Effector memory CD4-positive, alpha-beta T cell (primary cell): ENCODE results near the gene WBP2.
A peak's percentile ranks its signal among the peaks of the same experiment; 100 is the strongest.

Source experiments
- DNase-seq, 3 donors: peaks; one replicate each; pipeline ENCODE4 v3.0.0-alpha.2; 2020
- H3K27ac ChIP-seq: 2 replicates; pipeline ENCODE4 v1.7.0; 2013; ENCODE audit warnings: mild to moderate bottlenecking, low read length, moderate library complexity; ENCODE audit not compliant: insufficient read depth, poor library complexity, severe bottlenecking
- H3K27me3 ChIP-seq: replicated peaks from 2 replicates; pipeline ENCODE4 v1.7.0; 2013; ENCODE audit warnings: mild to moderate bottlenecking, low read length; ENCODE audit not compliant: insufficient read depth, control insufficient read depth, poor library complexity, severe bottlenecking
- H3K36me3 ChIP-seq: 2 replicates; pipeline ENCODE4 v1.7.0; 2013; ENCODE audit warnings: mild to moderate bottlenecking, low read length, moderate library complexity; ENCODE audit not compliant: control insufficient read depth, insufficient read depth
- H3K4me1 ChIP-seq: 2 replicates; pipeline ENCODE4 v1.7.0; 2013; ENCODE audit warnings: low read length, mild to moderate bottlenecking; ENCODE audit not compliant: control insufficient read depth, insufficient read depth, poor library complexity, severe bottlenecking
- H3K4me3 ChIP-seq: 2 replicates; pipeline ENCODE4 v1.7.0; 2013; ENCODE audit warnings: low read length, low read depth, mild to moderate bottlenecking; ENCODE audit not compliant: insufficient read depth, poor library complexity, severe bottlenecking
- H3K9me3 ChIP-seq: 2 replicates; pipeline ENCODE4 v1.7.0; 2013; ENCODE audit warnings: mild to moderate bottlenecking, low read length, moderate library complexity; ENCODE audit not compliant: control insufficient read depth

The WBP2 gene

DNA sequence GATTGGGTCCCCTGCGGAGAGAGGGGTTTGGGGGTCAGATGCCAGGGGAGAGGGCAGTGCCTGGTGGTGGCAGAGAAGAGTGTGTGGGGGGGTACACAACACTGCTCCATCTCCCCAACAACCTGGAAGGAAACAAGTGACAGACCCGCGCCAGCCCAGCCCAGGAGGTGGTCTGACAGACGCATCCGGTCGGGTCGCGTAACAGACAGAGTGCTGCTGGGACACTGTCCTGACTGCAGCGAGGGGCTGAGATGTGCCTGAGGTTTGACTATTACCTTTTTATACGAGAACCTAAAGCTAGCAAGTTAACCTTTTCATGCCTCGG is 27.1 kb downstream of the WBP2 start:
- Histone ChIP-seq H3K9me3 (no peaks in the 10 kb centered on the region), H3K4me3 (no peak overlapping the region), H3K36me3 (peaks cover 49% of the 10 kb centered on the region), H3K27me3 (no peaks in the 10 kb centered on the region), H3K4me1 (peaks cover 20% of the 10 kb centered on the region), H3K27ac (peak overlapping the region; percentile 64)
- peak in 1 of 3 donors; percentile 27 for DNase-seq

- Histone ChIP-seq H3K9me3 (no peaks in the 10 kb centered on the region), H3K4me3 (no peak overlapping the region), H3K4me1 (peaks cover 16% of the 10 kb centered on the region), H3K36me3 (peaks cover 49% of the 10 kb centered on the region), H3K27ac (peak overlapping the region; percentile 64), H3K27me3 (no peaks in the 10 kb centered on the region)
- DNase-seq = peak; percentile 54 to 71 (median 61)
These were observed 27.6 kb downstream of the WBP2 start for GRCh38 chr17:75827308-75828075.

GRCh38 chr17:75826561-75827307 is 28.4 kb downstream of the WBP2 start:
- H3K27me3 ChIP-seq = no peaks in the 10 kb centered on the region
- peaks cover 16% of the 10 kb centered on the region for H3K4me1 ChIP-seq
- DNase-seq = no peak
- no peak overlapping the region for H3K4me3 ChIP-seq
- peak overlapping the region; percentile 64 for H3K27ac ChIP-seq
- peaks cover 52% of the 10 kb centered on the region for H3K36me3 ChIP-seq
- H3K9me3 ChIP-seq = no peaks in the 10 kb centered on the region

DNA sequence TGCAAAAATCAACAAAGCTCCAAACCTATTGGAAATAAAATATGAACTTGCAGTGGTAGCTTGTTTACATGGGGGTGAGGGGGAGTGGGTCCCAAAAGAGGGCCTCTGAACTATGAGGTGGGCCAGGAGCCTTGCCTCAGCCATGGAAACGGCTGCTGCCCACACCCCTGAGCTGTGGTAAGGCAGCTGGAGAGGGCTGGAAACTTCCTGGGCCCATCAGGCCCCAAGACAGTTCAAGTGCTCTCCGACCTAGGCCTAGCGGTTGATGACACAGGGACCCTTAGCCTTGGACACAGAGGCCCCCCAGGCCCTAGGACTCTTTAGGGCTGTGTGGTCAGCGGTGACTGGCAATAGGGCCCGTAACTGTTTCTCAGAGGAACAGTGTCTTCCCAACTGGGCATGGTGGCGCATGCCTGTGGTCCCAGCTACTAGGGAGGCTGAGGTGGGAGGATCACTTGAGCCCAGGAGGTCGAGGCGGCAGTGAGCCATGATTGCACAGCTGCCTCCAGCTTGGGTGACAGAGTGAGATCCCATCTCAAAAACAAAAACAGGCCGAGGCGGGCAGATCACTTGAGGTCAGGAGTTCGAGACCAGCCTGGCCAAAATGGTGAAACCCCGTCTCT is 29.3 kb downstream of the WBP2 start:
- Histone ChIP-seq H3K4me3 (no peak overlapping the region), H3K27me3 (no peaks in the 10 kb centered on the region), H3K36me3 (peaks cover 49% of the 10 kb centered on the region), H3K9me3 (no peaks in the 10 kb centered on the region), H3K4me1 (peaks cover 22% of the 10 kb centered on the region), H3K27ac (no peak overlapping the region)
- no peak for DNase-seq

DNA sequence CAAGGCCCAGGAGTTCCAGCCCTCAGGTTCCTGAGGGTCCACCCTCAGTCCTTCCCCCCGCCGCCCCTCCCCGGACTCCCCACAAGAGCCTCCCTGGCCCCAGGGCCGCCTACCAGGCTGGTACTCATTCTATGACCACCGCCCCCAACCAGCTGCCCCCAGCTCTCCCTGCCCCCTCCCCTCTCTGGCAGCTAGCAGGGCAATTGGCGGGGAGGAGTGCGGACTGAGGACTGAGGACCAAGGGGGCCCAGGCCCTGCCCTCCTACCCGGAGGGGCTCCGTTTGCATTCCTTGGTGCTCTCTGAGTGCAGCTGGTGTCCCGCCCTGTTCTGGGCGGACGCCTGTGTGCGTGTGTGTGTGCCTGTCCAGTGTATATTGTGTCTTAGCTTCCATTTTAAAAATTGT is 30.0 kb downstream of the WBP2 start:
- no peak for DNase-seq
- Histone ChIP-seq H3K27me3 (no peaks in the 10 kb centered on the region), H3K4me1 (peaks cover 22% of the 10 kb centered on the region), H3K27ac (no peak overlapping the region), H3K36me3 (peaks cover 47% of the 10 kb centered on the region), H3K9me3 (no peaks in the 10 kb centered on the region), H3K4me3 (no peak overlapping the region)

GRCh38 chr17:75824666-75825065 is 30.5 kb downstream of the WBP2 start:
- DNase-seq = no peak
- H3K4me1 ChIP-seq = peaks cover 22% of the 10 kb centered on the region
- H3K9me3 ChIP-seq = no peaks in the 10 kb centered on the region
- no peak overlapping the region for H3K27ac ChIP-seq
- H3K36me3 ChIP-seq = peaks cover 47% of the 10 kb centered on the region
- H3K27me3 ChIP-seq = no peaks in the 10 kb centered on the region
- no peak overlapping the region for H3K4me3 ChIP-seq

GRCh38 chr17:75824050-75824552 is 31.0 kb downstream of the WBP2 start:
- Histone ChIP-seq H3K27ac (no peak overlapping the region), H3K27me3 (no peaks in the 10 kb centered on the region), H3K4me1 (peaks cover 22% of the 10 kb centered on the region), H3K4me3 (no peak overlapping the region), H3K9me3 (no peaks in the 10 kb centered on the region), H3K36me3 (peaks cover 51% of the 10 kb centered on the region)
- no peak for DNase-seq

DNA sequence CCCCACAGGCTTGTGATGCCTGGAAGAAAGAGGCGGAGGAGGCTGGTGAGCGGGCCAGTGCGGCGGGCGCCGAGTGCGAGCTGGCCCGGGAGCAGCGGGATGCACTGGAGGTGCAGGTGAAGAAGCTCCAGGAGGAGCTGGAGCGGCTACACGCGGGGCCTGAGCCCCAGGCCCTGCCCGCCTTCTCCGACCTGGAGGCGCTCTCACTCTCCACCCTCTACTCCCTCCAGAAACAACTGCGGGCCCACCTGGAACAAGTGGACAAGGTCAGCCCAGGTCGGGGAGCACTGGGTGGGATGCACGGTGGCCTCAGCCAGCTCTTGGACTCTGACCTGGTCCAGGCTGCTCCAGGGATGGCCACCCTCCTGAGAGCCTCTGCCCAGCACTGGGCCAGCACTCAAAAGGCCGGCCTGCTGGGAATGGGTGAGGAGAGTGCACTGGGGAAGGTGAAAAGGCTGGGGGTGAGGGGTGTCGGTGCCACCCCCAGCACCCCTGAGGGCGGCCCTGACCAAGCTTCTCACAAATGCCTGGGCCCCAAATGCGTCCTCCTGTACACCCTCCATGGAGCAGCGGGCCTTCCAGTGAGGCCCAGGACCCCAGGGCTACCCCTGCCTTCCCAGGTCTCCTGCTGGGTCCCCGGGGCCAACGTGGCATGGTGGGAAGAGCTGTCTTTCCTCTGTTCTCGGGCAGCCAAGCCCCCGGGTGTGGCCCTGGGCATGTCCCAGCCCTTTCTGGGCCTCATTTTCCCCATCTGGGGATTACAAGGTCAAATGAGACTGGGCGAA is 31.7 kb downstream of the WBP2 start:
- Histone ChIP-seq H3K4me1 (peaks cover 22% of the 10 kb centered on the region), H3K27me3 (no peaks in the 10 kb centered on the region), H3K36me3 (peaks cover 50% of the 10 kb centered on the region), H3K27ac (no peak overlapping the region), H3K4me3 (no peak overlapping the region), H3K9me3 (no peaks in the 10 kb centered on the region)
- DNase-seq = no peak

GRCh38 chr17:75822800-75823166 is 32.4 kb downstream of the WBP2 start:
- Histone ChIP-seq H3K4me3 (no peak overlapping the region), H3K9me3 (no peaks in the 10 kb centered on the region), H3K27ac (peak overlapping the region; percentile 8), H3K27me3 (no peaks in the 10 kb centered on the region), H3K4me1 (peaks cover 22% of the 10 kb centered on the region), H3K36me3 (peaks cover 52% of the 10 kb centered on the region)
- no peak for DNase-seq
